H1 (cell line): ENCODE results near the gene DRAP1. TPM values are rescaled to one million over a fixed set of nuclear protein-coding genes. Genes with fewer than 3 reads are reported as not detected.

ENCODE experiments used
- EP300 ChIP-seq, 2 experiments: IDR thresholded peaks; 1 replicate in 1 of 2; 2 replicates in 1 of 2; pipeline ENCODE4 v1.6.1; 2011 to 2012; ENCODE audit warnings: low read depth in 2 of 2, low read length in 2 of 2, mild to moderate bottlenecking in 2 of 2, borderline replicate concordance in 1 of 2, inconsistent platforms in 1 of 2, moderate library complexity in 1 of 2
- FOSL1 ChIP-seq: IDR thresholded peaks from 2 replicates; pipeline ENCODE4 v1.6.1; 2011; ENCODE audit warnings: mild to moderate bottlenecking, low read depth, low read length, moderate library complexity; ENCODE audit not compliant: insufficient read depth
- HDAC6 ChIP-seq: IDR thresholded peaks from one replicate; pipeline ENCODE4 v1.7.1; 2012; ENCODE audit warnings: low read depth, mild to moderate bottlenecking, inconsistent platforms, low read length, moderate library complexity
- KDM1A ChIP-seq: fragments of 200-600, 300-600 bp; sonication (generic); IDR thresholded peaks from 2 replicates; pipeline ENCODE4 v1.7.1; 2016; ENCODE audit warnings: mild to moderate bottlenecking, low read length, borderline replicate concordance
- polyA plus RNA-seq, 7 experiments: library from polyadenylated mRNA; depleted of rRNA in 3 of 7; stranded (reverse) in 5 of 7; unstranded in 2 of 7; fragments of >200 nt in 5 of 7; fragments of 200-250 nt in 2 of 7; gene quantifications; 1 replicate in 5 of 7; 2 replicates in 1 of 7; 4 replicates in 1 of 7; pipeline versions ENCODE4 v1.2.1 to v1.2.3, GENCODE V29; 2011 to 2013; ENCODE audit warnings: missing spikeins in 2 of 7, mixed read lengths in 2 of 7
- total RNA-seq: library from RNA; stranded (reverse); fragmentation: NEBNext Ultra II Directional; extraction: Animal tissue kit (Norgen Biotek cat#: 25700); gene quantifications from 2 replicates; pipeline ENCODE4 v1.2.1, GENCODE V29; 2021
- TF ChIP-seq, protein P1 (sequence below): fragments of 300-600 bp; sonication (generic); IDR thresholded peaks from 2 replicates; pipeline ENCODE4 v1.7.1; 2012; ENCODE audit warnings: low read length, moderate library complexity, mild to moderate bottlenecking, inconsistent platforms; ENCODE audit not compliant: insufficient replicate concordance
- TF ChIP-seq, protein P2 (sequence below), 3 experiments: IDR thresholded peaks; 1 replicate in 2 of 3; 2 replicates in 1 of 3; pipeline versions ENCODE4 v1.5.1 to v1.6.1; 2011; ENCODE audit warnings: low read length in 3 of 3, mild to moderate bottlenecking in 3 of 3, inconsistent platforms in 2 of 3, low read depth in 1 of 3, moderate library complexity in 1 of 3; ENCODE audit not compliant: insufficient read depth in 1 of 3; ENCODE audit errors: control extremely low read depth in 1 of 3

Gene DRAP1
- total and polyA plus RNA-seq, 2 of the 8 experiments (the other 6 are each of a cell fraction or from before 2014, with no cell fraction given): 62.5 to 98.7 TPM

DNA sequence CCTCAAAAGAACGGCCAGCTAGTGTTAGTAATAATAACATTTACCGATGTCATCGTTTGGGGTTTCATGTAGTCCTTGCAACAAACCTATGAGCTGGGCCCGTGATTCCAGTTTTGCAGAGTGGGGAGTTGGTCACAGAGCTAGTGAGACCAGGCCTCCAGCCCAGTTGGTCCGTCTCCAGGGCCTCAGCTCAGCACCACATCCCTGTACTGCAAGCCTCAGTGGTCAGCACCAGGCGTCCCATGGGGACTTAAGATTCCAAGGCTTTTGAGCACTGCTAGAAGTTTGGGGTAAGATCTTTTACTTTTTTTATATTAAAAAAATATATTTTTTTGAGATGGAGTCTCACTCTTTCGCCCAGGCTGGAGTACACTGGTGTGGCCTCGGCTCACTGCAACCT is 25.0 kb downstream of the DRAP1 start (continued):
- TF ChIP-seq, protein P1, sequence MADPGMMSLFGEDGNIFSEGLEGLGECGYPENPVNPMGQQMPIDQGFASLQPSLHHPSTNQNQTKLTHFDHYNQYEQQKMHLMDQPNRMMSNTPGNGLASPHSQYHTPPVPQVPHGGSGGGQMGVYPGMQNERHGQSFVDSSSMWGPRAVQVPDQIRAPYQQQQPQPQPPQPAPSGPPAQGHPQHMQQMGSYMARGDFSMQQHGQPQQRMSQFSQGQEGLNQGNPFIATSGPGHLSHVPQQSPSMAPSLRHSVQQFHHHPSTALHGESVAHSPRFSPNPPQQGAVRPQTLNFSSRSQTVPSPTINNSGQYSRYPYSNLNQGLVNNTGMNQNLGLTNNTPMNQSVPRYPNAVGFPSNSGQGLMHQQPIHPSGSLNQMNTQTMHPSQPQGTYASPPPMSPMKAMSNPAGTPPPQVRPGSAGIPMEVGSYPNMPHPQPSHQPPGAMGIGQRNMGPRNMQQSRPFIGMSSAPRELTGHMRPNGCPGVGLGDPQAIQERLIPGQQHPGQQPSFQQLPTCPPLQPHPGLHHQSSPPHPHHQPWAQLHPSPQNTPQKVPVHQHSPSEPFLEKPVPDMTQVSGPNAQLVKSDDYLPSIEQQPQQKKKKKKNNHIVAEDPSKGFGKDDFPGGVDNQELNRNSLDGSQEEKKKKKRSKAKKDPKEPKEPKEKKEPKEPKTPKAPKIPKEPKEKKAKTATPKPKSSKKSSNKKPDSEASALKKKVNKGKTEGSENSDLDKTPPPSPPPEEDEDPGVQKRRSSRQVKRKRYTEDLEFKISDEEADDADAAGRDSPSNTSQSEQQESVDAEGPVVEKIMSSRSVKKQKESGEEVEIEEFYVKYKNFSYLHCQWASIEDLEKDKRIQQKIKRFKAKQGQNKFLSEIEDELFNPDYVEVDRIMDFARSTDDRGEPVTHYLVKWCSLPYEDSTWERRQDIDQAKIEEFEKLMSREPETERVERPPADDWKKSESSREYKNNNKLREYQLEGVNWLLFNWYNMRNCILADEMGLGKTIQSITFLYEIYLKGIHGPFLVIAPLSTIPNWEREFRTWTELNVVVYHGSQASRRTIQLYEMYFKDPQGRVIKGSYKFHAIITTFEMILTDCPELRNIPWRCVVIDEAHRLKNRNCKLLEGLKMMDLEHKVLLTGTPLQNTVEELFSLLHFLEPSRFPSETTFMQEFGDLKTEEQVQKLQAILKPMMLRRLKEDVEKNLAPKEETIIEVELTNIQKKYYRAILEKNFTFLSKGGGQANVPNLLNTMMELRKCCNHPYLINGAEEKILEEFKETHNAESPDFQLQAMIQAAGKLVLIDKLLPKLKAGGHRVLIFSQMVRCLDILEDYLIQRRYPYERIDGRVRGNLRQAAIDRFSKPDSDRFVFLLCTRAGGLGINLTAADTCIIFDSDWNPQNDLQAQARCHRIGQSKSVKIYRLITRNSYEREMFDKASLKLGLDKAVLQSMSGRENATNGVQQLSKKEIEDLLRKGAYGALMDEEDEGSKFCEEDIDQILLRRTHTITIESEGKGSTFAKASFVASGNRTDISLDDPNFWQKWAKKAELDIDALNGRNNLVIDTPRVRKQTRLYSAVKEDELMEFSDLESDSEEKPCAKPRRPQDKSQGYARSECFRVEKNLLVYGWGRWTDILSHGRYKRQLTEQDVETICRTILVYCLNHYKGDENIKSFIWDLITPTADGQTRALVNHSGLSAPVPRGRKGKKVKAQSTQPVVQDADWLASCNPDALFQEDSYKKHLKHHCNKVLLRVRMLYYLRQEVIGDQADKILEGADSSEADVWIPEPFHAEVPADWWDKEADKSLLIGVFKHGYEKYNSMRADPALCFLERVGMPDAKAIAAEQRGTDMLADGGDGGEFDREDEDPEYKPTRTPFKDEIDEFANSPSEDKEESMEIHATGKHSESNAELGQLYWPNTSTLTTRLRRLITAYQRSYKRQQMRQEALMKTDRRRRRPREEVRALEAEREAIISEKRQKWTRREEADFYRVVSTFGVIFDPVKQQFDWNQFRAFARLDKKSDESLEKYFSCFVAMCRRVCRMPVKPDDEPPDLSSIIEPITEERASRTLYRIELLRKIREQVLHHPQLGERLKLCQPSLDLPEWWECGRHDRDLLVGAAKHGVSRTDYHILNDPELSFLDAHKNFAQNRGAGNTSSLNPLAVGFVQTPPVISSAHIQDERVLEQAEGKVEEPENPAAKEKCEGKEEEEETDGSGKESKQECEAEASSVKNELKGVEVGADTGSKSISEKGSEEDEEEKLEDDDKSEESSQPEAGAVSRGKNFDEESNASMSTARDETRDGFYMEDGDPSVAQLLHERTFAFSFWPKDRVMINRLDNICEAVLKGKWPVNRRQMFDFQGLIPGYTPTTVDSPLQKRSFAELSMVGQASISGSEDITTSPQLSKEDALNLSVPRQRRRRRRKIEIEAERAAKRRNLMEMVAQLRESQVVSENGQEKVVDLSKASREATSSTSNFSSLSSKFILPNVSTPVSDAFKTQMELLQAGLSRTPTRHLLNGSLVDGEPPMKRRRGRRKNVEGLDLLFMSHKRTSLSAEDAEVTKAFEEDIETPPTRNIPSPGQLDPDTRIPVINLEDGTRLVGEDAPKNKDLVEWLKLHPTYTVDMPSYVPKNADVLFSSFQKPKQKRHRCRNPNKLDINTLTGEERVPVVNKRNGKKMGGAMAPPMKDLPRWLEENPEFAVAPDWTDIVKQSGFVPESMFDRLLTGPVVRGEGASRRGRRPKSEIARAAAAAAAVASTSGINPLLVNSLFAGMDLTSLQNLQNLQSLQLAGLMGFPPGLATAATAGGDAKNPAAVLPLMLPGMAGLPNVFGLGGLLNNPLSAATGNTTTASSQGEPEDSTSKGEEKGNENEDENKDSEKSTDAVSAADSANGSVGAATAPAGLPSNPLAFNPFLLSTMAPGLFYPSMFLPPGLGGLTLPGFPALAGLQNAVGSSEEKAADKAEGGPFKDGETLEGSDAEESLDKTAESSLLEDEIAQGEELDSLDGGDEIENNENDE: no peak
- TF ChIP-seq, protein P2, sequence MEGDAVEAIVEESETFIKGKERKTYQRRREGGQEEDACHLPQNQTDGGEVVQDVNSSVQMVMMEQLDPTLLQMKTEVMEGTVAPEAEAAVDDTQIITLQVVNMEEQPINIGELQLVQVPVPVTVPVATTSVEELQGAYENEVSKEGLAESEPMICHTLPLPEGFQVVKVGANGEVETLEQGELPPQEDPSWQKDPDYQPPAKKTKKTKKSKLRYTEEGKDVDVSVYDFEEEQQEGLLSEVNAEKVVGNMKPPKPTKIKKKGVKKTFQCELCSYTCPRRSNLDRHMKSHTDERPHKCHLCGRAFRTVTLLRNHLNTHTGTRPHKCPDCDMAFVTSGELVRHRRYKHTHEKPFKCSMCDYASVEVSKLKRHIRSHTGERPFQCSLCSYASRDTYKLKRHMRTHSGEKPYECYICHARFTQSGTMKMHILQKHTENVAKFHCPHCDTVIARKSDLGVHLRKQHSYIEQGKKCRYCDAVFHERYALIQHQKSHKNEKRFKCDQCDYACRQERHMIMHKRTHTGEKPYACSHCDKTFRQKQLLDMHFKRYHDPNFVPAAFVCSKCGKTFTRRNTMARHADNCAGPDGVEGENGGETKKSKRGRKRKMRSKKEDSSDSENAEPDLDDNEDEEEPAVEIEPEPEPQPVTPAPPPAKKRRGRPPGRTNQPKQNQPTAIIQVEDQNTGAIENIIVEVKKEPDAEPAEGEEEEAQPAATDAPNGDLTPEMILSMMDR (IDR thresholded peaks at IDR 0.05; ENCODE audit: control extremely low read depth in 1 of 3, insufficient read depth in 1 of 3, low read depth in 1 of 3, low read length in 3 of 3): no peak
- TF ChIP-seq EP300 (IDR thresholded peaks at IDR 0.05; ENCODE audit: borderline replicate concordance in 1 of 2, low read depth in 2 of 2, low read length in 2 of 2) (no peak), HDAC6 (no peak), KDM1A (no peak), FOSL1 (no peak)
- TF ChIP-seq, all 59 proteins: peak for 0
